GM10847 (cell line): ENCODE results near the gene ZNF469.

ENCODE experiments used
- POLR2A ChIP-seq: IDR thresholded peaks from 2 replicates; pipeline ENCODE4 v1.6.1; 2011; ENCODE audit not compliant: insufficient read length; ENCODE audit errors: extremely low read depth

ZNF469 gene

GRCh38 chr16:88382491-88383400, at the start of gene ZNF469:
Gene ZNF469 (plus strand): TSS chr16:88382959. CDS start chr16:88427471, 44,512 bp downstream.
- no peak for TF ChIP-seq POLR2A

- TF ChIP-seq POLR2A: no peak
Measured at GRCh38 chr16:88333848-88334777, 48.6 kb upstream of the ZNF469 start.

- TF ChIP-seq POLR2A: no peak
Measured at GRCh38 chr16:88334778-88335720, 47.7 kb upstream of the ZNF469 start.

- no peak for TF ChIP-seq POLR2A
Measured at GRCh38 chr16:88337021-88337420, 45.7 kb upstream of the ZNF469 start.

- TF ChIP-seq POLR2A: no peak
Measured at GRCh38 chr16:88337538-88337937, 45.2 kb upstream of the ZNF469 start.

- no peak for TF ChIP-seq POLR2A
Measured at GRCh38 chr16:88338111-88338510, 44.6 kb upstream of the ZNF469 start.

- no peak for TF ChIP-seq POLR2A
Measured at GRCh38 chr16:88338896-88339295, 43.9 kb upstream of the ZNF469 start.

- no peak for TF ChIP-seq POLR2A
Measured at GRCh38 chr16:88339930-88340754, 42.6 kb upstream of the ZNF469 start.

- no peak for TF ChIP-seq POLR2A
Measured at GRCh38 chr16:88340755-88341150, 42.0 kb upstream of the ZNF469 start.

- no peak for TF ChIP-seq POLR2A
Measured at GRCh38 chr16:88341551-88342290, 41.0 kb upstream of the ZNF469 start.

GRCh38 chr16:88342491-88342890, 40.3 kb upstream of the ZNF469 start:
- TF ChIP-seq POLR2A: no peak

- no peak for TF ChIP-seq POLR2A
Measured at GRCh38 chr16:88343271-88343791, 39.4 kb upstream of the ZNF469 start.
